HG02970 (cell line): ENCODE results near the gene SLC44A4.
"Not testable (repeated sequence)": the region's sequence is repeated elsewhere in the genome, so short reads cannot be mapped to it uniquely, and the experiment has no call there.

Experiments
- ATAC-seq: cut with Tn5 transposase; IDR thresholded peaks from one replicate; pipeline ENCODE4 v1.9.1; 2021; ENCODE audit warnings: mild to moderate bottlenecking, moderate library complexity, moderate number of reproducible peaks; ENCODE audit not compliant: unreplicated experiment, low FRiP score

Gene SLC44A4

DNA sequence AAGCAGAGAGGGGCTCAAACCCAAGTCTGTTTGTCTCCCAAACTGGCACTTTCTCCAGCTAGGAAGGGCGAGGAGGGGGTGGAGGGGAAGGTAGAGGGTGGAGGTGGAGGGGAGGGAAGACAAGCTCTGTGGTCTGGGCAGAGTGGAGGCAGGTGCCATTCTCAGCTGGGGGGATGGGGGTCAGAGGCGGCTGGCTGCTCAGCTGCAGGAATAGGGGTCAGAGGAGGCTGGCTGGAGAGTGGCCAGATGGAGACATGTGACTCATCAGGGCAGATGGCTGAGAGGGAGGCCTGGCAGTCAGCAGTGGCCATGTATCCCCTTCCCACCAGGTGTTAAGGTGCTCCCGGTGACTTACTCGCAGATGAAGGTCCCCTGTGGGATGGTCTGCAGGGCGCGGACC is 3.5 kb upstream of the SLC44A4 start:
- ATAC-seq: no peak

DNA sequence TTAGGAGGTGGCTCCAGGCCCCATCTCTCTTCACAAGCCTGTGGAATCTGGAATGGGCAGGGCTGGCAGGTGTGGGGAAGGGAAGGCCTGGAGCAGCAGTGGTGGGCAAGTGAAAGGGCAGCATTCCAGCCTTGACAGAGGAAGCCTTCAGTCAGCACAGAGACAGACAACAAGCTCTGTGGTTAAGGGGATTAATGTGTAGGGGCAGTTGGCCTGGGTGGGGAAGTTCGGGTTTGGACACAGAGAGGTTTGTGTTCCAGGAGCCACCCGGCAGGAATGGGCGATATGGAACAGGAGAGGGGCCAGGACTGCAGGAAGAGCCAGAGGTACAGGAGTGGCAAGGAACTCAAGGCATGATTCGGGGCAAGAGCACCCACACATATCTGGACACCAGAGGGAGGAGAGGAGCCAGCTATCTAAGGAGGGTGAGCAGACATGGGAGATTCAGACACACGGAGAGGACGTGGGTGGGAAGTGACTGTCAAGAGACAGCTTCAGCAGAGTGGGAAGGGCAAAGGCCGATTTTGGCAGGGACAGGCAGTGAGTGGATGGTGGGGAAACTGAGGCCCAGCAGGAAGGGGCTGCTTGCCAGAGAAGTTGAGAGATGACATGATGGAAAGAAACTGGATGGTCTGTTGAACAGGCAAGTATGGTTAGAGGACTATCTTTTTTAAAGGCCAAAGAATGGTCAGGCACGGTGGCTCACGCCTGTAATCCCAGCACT is 2.5 kb upstream of the SLC44A4 start:
- ATAC-seq: no peak

DNA sequence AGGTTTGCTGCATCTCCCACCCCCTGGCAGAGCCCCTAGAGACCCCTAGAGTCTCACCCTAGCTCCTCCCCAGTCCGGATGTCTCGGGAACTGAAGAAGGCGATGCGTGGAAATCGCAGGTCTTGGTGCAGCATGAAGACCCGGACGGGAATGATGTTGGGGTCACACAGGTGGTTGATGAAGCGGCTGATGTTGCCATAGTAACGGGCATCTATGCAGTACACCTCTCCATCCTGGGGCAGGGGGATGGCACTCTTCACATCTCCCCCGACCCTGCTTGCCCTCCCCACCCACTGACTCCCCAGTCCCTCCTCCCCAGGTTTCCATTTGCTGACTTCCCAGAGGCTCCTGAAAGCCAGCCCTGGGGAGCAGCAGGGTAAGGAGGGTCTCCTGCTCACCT is 1.8 kb upstream of the SLC44A4 start:
- ATAC-seq: no peak

DNA sequence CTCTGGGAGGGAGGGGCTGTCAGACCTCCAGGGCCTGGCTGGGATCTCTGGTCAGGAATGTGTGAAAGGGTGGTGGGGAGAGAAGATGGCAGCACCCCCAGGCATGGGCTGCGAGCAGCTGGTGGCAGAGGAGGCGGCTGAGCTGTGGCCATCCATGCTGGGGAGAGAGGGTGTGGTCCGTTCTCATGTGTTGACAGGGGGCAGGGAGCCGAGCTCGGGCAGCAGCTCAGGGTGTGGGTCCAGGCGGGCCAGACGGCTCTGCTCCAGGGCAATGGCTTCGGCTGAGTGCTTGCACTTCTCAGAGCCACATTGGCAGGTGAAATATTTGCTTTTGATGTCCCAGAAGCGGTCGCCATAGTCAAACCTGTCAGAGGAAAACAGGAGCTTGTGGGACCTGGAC is 1.1 kb upstream of the SLC44A4 start:
- ATAC-seq: no peak

DNA sequence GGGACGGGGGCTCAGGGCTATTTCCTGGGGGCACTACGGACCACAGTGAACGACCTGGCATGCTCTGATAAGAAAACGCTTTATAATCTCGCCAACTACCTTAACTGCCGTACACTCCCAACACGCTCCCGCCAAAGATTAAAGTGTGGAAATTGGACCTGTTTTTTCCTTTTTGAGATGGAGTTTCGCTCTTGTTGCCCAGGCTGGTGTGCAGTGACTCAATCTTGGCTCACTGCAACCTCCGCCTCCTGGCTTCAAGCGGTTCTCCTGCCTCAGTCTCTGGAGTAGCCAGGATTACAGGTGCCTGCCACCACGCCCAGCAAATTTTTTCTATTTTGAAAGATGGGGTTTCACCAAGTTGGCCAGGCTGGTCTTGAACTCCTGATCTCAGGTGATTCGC is 346 bp upstream of the SLC44A4 start:
- no peak for ATAC-seq

DNA sequence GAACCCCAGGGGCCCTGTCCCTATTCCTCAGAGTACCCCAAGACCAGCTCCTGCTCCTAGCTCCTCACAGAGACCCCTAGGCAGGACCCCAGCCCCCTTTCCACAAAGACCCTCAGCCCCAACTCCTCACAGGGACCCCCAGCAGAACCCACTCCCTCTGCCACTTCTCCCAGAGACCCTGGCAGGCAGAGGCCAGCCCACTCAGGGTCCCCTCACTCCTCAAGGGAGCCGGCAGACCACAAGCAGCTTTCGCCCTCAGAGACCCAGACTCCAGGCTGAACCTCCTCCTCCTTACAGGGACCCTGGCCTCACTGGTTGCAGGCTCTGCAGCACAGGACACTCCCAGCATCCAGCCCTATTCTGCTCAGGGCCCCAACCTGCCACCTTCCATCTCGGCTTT is 575 bp downstream of the SLC44A4 start:
- ATAC-seq: no peak

DNA sequence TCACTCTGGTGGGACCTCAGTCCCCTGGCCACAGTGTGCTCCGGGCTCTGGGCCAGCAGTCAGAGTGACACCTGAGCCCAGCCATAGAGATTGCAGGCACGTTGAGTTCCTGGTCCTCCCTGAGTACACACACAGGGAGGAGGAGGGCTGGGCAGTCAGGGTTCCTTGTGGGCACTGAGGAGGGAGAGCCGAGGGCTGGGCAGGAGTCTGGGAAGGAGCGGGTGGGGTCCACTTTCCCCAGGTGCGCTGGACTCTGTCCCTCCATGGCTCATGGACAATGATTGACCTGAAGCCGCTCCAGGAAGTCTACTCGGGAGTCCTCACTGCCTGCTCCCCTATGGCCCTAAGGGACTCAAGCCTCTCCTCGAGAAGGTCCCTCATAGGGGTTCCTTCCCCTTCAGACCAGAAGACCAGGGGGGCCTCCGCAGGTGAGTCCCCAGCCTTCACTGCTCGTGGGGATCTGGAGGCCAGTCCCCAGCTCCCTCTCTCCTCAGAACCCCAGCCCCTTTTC is 1.1 kb downstream of the SLC44A4 start:
- no peak for ATAC-seq

DNA sequence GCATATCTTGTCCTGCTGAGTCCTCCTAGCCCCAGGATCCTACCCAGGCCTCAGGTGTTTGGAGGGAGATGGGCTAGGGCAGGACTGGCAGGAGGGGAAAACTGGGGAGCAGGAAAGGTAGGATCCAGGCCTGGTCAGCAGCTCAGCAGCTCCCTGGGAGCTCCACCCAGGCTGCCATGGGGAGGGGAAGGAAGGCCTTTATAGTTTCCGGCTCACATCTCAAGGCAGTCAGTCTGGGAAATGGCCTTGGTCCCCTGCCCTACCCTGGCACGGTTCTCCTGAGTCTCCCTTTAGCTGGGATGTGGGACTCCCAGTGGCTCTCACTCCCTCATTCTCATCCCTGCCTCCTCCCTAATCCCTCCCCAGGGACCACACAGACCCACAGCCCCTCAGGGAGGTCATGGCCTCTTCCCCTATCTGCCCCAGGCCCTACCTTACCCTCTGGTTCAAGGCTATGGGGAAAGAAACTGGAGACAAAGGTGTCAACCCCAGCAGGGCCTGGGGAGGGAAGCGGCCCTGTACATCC is 1.6 kb downstream of the SLC44A4 start:
- ATAC-seq: no peak

DNA sequence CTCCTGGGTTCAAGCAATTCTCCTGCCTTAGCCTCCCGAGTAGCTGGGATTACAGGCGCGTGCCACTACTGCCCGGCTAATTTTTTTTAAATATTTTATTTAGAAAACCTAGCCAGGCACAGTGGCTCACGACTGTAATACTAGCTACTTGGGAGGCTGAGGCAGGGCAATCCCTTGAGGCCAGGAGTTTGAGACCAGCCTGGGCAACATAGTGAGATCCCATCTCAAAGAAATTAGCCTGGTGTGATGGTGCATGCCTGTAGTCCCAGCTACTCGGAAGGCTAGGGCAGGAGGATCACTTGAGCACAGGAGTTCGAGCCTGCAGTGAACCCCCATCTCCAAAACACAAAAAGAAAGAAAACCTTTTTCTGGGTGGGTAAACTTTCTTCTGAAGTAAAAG is 2.4 kb downstream of the SLC44A4 start:
- no peak for ATAC-seq

DNA sequence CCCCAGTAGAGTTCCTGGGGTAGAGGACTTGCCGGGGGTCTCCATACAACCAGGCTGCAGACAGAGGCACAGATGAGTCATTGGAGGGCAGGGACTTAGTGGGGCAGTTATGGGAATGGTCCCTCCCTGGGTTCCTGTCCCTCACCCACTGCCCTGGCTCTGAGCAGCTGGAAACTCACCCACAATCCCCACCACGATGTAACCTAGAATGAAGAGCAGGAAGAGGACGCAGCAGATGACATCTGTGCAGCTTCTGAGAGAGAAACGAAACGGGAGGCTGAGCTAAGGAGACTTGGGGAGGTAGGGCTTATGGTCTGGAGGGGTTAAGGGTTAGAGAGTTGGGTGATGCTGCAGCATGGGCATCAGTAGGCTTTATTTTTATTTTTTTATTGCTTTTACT is 2.9 kb downstream of the SLC44A4 start:
- ATAC-seq: no peak

DNA sequence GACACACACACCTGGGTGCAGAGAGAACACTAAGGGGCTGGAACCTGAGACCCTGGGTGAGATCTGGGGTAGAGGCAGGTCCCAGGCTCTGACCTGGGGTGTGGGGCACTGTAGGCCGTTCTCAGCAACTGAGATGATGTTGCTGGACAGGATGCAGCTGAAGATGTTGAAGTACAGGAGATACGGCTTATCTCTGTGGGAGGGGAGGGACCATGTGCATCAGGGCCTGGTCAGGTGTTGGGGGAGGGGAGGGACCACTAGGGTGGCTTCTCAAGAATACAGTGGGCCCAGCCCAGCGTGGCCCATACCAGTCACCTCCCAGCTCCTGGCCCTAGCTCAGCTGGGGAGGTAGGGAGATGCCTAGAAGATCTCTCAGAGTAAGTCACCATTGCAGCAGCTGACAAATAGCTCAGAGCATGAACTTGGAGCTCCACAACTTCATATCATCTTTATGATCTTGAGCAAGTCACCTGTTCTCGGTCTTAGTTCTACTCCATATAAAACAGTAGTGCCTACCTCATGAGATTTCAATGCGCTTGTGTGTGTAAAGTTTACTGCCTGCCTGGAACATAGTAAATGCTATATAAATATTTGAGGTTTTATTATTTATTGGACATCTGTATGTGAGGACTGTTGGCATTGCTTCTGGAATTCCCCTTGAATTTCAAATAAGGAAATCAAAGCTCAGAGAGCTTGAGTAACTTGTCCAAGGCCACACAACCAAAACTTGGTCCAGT is 3.8 kb downstream of the SLC44A4 start:
- no peak for ATAC-seq

DNA sequence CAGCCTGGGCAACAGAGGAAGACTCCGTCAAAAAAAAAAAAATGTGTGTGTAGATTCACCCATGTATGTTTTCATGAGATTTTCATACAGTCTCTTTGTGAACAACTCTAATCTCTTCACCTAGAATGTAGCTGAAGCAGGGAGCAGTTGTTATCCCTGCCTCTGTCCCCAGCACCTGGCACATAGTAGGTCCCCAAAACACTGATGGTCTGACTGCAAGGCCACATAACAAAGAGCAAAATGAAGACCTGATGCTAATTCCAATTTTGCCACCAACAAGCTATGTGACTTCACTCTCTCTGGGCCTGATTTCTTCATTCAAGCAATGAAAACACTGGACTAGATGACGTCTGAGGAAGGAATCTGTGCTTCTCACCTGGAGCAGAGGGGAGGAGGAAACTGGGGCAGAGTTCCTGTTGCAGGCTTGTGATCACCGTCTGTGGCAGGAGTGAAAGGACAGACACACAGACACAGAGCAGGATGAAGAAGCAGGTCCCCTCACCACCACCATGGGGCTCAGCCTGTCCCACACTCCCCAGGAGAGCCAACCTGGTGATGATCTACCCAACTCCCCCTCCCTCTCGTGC is 4.6 kb downstream of the SLC44A4 start:
- no peak for ATAC-seq

DNA sequence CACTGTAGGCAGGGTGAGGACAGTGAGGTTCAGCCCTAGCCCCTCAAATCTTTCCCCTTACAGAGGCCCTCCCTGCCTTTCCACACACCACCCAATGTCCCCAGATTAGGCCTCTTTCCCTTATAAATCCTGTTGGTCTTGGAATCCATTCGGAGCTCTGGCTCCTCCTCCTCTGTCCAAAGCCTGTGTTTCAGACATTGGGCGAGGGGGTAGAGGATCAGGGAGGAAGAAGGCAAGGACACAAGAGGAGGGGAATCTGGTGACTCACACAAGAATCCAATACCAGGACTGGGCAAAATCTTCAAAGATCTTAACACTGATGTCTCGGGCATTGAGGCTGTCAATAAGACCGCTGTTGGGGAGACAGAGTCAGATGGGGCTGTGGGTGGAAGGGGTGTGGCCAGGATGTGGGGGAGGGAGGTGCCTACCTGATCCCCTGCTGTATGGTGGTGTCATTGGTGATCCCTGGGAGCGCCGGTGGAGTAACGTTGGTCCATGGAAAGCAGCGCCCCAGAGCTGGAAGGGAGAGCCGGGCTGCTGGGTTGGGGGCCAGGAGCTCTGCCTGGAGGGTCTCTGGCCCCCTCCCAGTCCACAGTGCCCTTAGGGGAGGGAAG is 7.6 kb downstream of the SLC44A4 start:
- ATAC-seq: no peak

DNA sequence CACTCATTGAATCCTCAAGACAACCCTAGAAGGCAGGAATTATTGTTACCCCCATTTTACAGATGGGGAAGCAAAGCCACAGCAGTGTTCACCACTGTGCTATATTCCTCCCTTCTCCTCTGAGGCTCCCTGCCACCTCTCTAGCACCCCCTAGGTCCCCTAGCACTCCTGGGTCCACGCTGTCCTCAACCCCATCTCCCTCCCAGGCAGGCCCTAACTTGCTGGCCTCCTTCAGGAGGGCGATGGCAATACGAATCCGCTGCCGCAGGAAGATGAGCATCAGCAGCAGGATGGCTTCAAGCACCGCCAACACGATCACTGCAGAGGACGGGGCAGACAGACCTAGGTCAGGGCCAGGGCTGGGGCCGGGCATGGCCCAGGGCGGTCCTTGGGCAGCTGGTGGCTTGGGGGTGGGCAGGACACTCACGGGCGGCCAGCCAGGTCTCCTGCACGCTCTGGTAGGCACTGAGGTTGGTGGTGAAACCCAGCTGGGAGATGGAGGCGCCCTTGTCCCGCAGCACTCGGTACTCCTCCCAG is 8.3 kb downstream of the SLC44A4 start:
- ATAC-seq: no peak

DNA sequence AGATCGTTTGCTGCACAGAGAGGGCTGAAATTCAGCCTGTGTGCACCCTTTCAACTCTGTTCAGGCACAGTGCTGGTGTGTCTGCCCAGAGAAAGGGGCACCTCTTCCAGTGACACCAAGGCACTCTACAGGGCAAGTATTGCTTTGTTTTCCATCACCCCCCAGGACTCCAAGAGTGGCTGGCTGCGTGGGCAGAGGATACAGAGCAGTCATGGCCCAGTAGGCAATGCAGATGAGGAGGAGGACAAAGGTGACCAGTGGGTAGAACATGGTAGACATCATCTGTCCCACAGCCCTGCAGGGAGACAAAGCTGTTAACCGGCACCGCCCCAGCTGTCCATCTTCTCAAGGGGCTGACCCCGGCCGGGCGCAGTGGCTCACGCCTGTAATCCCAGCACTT is 9.5 kb downstream of the SLC44A4 start:
- no peak for ATAC-seq

DNA sequence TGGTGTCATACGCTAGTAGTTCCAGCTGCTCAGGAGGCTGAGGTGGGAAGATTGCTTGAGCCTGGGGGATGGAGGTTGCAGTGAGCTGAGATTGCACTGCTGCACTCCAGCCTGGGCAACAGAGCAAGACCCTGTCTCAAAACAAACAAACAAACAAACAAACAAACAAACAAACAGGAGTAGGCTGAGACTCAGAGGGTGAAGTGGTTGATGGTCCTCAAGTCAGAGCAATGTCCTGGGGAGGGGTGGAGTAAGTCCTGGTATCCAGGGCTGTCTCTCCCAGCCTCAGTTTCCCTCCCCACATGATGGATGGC is 10.2 kb downstream of the SLC44A4 start:
- not testable (repeated sequence) for ATAC-seq

DNA sequence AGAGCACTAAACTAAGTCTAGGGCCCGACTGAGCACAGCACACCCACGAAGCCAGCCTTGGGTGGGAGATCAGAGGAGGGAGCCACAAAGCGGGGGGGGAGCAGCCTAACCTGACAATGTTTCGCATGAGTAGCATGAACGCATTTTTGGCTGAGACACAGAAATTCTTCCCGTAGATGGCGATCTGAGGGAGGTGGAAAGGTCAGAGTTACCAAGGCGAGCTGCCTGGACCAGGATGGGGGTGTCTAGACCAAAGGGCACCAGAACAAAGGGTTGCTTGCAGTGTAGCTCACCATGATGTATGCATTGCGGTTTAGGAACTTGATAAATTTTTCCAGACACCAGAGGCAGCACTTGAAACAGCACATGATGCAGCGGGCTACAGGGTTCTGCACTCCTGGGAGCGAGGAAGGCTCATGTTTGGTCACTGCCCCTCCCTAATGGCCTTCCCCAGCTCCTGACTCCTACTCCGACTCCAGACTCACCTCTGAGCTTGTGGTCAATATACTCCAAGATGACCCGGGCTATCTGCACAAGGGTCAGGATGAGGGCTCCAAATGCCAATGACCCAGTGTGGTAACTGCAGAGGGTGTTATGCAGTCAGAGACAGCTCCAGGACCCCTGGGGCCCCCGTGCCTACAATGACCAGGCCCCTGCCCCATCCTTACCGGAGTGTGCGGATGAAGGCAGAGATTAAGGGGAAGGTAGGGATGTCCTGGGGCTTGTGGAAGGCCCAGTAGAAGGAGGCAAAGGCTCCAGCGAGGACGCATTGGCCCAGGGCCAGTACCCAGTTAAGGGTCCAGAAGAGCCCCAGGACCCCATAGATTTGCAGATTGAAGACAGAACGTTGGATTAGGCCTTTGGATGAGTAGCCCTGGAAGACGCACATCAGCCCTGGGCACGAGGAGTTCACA is 13.3 kb downstream of the SLC44A4 start:
- ATAC-seq: no peak

DNA sequence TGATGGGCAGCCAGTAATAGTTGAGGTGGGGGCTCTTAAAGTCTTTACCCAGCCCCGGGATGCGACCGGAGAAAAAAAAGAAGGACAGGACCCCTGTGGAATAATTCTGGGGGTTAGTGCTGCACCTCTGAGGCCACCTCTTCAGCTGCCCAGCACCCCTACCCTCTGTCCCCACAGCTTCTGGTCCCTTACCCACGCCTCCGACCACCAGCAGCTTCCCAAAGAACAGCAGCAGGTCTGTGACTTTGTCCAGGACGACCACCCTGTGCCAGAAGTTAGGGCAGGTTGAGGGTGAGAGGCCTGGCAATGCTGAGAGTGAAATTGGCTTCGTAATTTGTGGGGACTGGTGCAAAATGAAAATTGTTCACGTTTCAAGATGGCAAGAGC is 14.0 kb downstream of the SLC44A4 start:
- no peak for ATAC-seq

DNA sequence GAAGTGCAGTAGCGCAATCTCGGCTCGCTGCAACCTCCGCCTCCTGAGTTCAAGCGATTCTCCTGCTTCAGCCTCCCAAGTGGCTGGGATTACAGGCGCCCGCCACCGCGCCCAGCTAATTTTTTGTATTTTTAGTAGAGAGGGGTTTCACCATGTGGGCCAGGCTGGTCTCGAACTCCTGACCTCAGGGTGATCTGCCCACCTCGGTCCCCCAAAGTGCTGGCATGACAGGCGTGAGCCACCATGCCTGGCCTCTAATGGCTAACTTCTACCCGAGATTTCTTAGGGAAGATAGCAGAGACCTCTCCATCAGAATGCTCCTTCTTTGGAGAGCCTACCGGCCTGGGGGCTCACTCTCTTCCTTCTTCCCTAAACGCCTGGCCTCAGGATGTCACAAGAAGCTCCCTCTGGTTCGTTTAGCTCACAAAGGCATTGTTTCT is 14.7 kb downstream of the SLC44A4 start:
- not testable (repeated sequence) for ATAC-seq
